Fibroblast of gingiva (primary cell): ENCODE data around the gene CTDSP2.
A peak's percentile ranks its signal among the peaks of the same experiment; 100 is the strongest.
"Not testable (repeated sequence)": the region's sequence is repeated elsewhere in the genome, so short reads cannot be mapped to it uniquely, and the experiment has no call there.

Experiments used
- DNase-seq: peaks from one replicate; pipeline ENCODE4 v3.0.0-alpha.2; 2011; ENCODE audit warnings: low read depth

Gene CTDSP2

DNA sequence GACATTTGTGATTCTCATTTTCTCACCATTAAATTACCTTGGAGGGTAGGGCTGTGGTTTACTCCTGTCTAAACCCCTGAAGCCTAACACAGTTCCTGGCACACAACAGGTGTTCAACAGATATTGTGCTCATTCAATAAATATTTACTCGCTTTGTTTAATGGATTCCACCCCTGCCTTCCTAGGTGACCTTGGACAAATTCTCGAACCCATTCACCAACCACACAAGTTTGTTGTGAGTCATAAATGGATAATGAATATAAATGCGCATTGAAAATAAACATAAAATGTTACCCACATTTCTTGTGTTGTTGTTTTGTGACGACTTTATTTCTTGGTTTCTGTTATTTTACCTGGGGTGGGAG lies 64.3 kb downstream of the CTDSP2 start:
- DNase-seq = no peak

- DNase-seq = no peak
These were observed 64.7 kb downstream of the CTDSP2 start for GRCh38 chr12:57781801-57782200.

DNA sequence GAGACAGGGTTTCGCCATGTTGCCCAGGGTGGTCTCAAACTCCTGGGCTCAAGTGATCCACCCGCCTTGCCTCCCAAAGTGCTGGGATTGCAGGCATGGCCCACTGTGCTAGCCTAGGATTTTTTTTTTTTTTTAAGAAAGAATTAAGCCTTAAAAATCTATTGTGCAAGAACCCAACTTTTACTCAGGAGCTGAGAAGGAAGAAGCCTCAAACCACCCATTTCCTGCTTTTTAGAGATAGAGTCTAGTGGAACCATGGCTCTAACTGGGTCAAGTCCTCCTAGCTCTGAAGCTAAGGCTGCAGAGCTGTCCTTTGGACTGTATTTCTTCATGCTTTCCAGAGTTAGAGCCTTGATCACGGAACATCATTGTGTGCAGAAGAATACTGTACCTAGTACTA lies 65.3 kb downstream of the CTDSP2 start:
- no peak for DNase-seq

GRCh38 chr12:57780284-57780897 lies 66.1 kb downstream of the CTDSP2 start:
- no peak for DNase-seq

- no peak for DNase-seq
These were observed 66.8 kb downstream of the CTDSP2 start for GRCh38 chr12:57779736-57780135.

DNA sequence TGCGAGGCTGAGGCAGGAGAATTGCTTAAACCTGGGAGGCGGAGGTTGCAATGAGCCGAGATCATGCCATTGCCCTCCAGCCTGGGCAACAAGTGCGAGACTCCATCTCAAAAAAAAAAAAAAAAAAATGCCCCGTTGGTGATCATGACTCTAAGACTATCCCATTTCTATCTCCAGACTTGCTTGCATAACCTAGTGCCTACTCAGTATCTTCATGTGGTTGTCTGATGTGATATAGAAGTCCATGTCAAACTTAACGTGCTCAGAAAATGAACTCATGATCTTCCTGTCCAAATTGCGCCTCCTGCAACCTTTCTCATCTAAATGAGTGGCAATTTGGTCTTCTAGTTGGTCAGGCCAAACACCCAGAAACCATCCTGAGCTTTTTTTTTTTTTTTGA lies 68.6 kb downstream of the CTDSP2 start:
- no peak for DNase-seq

DNA sequence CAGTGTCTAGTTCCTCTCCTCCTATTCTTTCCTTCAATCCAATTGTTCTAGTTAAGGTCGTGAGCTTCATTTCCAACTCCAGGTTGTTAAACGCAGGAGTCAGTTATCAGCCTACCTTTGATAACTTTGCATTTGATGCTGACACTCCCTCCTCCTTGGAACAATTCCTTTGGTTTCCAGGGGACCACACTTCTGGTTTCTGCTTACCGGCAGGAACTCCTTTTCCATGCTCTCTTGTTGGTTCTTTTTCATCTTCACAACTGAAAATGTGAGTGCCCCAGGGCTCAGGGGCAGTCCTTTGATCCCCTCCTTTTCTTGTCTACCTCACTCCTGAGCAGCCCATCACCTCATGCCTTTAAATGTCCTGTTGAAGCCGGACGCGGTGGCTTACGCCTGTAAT lies 69.2 kb downstream of the CTDSP2 start:
- DNase-seq = no peak

GRCh38 chr12:57776247-57776587 lies 70.3 kb downstream of the CTDSP2 start:
- no peak for DNase-seq

DNA sequence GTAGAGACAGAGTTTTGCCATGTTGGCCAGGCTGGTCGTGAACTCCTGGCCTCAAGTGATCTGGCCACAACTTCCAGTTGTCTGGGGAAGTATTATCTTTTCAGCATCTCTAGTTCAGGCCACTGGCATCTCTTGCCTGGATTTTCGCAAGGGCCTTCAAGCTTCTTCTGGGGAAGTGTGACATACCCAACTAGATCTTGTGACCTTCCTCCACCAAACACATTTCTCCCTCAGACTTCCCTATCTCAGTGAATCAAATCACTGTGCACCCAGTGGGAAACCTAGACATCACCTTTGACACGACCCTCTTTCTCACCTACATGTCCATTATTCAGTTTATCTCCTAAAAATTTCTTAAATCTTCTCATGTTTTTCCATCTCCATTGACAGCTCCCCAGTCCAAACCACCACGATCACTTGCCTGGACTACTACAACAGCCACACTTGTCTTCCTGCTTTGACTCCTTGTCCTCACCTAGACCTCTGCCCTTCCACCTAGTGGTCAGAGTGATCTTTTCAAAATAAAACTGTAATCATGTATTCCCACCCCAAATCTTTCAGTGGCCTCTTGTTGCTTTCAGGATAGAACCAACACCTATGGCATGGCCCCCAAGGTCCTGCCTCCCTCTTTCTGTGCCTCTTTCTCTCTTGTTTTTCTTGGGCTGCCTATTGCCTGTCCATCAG lies 70.8 kb downstream of the CTDSP2 start:
- no peak for DNase-seq

DNA sequence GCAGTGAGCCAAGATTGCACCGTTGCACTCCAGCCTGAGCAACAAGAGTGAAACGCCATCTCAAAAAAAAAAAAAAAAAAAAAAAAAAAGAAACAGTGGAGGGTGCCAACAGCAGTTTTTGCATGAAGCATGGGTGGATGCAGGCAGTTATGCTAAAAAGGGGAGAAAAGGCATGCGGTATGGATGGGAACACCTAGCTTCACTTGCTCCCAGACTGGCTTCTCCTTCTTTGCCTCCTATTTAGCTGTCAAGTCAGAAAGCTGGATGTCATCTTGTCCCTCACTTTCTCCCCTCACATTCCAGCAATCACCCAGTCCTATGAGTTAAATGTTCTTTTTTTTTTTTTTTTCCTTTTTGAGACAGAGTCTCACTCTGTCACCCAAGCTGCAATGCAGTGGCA lies 71.5 kb downstream of the CTDSP2 start:
- DNase-seq = no peak

GRCh38 chr12:57774634-57775033 lies 71.9 kb downstream of the CTDSP2 start:
- DNase-seq = not testable (repeated sequence)

GRCh38 chr12:57772429-57773322 lies 73.9 kb downstream of the CTDSP2 start, which contains the start of gene EEF1AKMT3:
TSS of gene EEF1AKMT3 (plus strand) at chr12:57772614. CDS start at chr12:57772725, 111 bp downstream.
- peak; percentile 39 for DNase-seq

DNA sequence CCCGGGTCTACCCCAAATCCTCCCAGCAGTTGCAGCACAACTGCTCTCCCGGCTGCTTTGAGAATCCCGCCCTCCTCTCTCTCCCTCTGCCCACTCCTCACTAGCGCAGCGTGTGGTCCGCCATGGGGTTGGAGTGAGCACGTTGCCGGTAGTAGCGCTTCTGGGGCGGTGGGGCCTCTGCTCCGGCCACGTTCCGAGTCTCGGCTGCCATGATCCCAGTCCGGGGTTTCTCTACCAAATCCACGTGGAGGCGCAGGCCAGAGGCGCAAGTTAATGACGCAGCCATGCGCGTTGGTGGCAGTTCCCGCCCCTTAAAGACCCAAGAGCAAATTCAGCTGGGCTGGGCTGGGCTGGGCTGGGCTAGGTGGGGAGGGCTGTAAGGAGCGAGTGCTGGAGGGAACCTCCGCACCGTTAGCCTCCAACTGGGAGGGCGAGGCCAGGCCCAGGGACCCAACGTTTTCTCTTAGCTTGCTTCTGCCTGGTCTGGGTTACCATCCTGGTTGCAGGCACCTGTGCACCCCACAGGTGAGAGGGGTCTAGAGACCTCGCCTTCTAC lies 74.6 kb downstream of the CTDSP2 start, which contains the start of gene METTL1:
TSS of gene METTL1 (minus strand) at position 233 of the 556 bp plus-strand sequence. CDS start at position 211, 22 bp downstream.
- peak; percentile 93 for DNase-seq

GRCh38 chr12:57771236-57771872 lies 75.2 kb downstream of the CTDSP2 start:
- peak; percentile 84 for DNase-seq

GRCh38 chr12:57770734-57771133 lies 75.8 kb downstream of the CTDSP2 start:
- no peak for DNase-seq
